ENCODE measurements around the gene LRRC39.

The LRRC39 gene

DNA sequence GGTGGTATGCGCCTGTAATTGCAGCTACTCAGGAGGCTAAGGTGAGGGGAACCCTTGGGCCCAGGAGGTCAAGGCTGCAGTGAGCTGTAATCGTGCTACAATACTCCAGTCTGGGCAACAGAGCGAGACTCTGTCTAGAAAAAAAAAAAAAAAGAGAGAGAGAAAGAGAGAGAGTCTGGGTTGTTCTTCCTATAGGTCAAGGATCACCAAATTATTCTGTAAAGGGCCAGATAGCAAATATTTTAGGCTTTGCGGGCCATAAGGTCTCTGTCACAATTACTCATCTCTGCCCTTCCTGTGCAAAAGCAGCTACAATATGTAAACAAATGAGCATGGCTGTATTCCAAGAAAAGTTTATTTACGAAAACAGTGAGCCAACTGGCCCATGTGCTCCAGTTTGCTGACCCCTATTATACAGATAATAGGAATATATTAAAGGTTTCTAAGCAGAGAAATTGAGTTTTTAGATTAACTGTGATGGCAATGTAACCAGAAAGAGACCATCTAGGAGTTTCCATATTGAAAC is 47.4 kb downstream of the LRRC39 start:
- peak overlapping the region; percentile 95; the same call in 1 of the 2 replicates for H3K4me2 ChIP-seq (ENCODE audit: low read length)
- H3K27ac ChIP-seq (ENCODE audit: low read depth, low read length, poor library complexity, severe bottlenecking), result no peak overlapping the region
- TF ChIP-seq, protein P1, sequence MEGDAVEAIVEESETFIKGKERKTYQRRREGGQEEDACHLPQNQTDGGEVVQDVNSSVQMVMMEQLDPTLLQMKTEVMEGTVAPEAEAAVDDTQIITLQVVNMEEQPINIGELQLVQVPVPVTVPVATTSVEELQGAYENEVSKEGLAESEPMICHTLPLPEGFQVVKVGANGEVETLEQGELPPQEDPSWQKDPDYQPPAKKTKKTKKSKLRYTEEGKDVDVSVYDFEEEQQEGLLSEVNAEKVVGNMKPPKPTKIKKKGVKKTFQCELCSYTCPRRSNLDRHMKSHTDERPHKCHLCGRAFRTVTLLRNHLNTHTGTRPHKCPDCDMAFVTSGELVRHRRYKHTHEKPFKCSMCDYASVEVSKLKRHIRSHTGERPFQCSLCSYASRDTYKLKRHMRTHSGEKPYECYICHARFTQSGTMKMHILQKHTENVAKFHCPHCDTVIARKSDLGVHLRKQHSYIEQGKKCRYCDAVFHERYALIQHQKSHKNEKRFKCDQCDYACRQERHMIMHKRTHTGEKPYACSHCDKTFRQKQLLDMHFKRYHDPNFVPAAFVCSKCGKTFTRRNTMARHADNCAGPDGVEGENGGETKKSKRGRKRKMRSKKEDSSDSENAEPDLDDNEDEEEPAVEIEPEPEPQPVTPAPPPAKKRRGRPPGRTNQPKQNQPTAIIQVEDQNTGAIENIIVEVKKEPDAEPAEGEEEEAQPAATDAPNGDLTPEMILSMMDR (IDR thresholded peaks at IDR 0.05; ENCODE audit: low read length), result no peak
- no peak for TF ChIP-seq EZH2 (IDR thresholded peaks at IDR 0.05; ENCODE audit: borderline replicate concordance, low read length)
- H3K79me2 ChIP-seq (ENCODE audit: insufficient read depth, low read length), result peaks cover 87% of the 10 kb centered on the region
- peaks cover 42% of the 10 kb centered on the region for H3K4me1 ChIP-seq (ENCODE audit: insufficient read depth, low read length, severe bottlenecking)
- H3F3A ChIP-seq (ENCODE audit: insufficient read depth, low read length), result no peaks in the 10 kb centered on the region
- H2AFZ ChIP-seq (ENCODE audit: low read length), result no peak overlapping the region
- H3K9me2 ChIP-seq (ENCODE audit: low read depth, low read length), result no peaks in the 10 kb centered on the region
- H3K9ac ChIP-seq (ENCODE audit: low read length), result no peak overlapping the region
- H4K20me1 ChIP-seq (ENCODE audit: insufficient read depth, low read length), result no peaks in the 10 kb centered on the region
- H3K4me3 ChIP-seq (ENCODE audit: low read depth, low read length, poor library complexity, severe bottlenecking), result no peak overlapping the region
- no peaks in the 10 kb centered on the region for H3K27me3 ChIP-seq (ENCODE audit: insufficient read depth, low read length)
- peaks cover 7% of the 10 kb centered on the region; the same call in 1 of the 2 replicates for H3K36me3 ChIP-seq (ENCODE audit: insufficient read depth, low read length)
- no peaks in the 10 kb centered on the region for H3K9me3 ChIP-seq (ENCODE audit: low read length)

DNA sequence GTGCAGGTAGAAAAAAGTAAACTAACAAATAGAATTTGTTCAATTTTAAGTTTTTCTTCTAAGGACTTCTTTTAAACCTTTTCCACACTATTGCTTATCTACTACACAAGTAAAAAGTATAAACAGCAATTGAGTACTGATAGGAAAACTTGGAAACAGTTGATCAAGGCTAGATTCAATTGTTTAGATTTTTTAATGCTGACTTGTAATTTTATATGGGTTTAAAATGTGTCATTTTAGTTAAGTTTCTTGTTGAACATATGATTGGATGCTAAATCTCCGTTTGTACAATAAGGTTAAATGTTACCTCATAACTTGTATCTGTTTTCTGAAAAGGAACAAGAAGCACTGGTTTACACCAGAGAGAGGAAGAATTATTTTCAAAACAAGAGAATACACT is 50.8 kb downstream of the LRRC39 start:
- Histone ChIP-seq H3K27ac (ENCODE audit: low read depth, low read length, poor library complexity, severe bottlenecking) (no peak overlapping the region), H3K79me2 (ENCODE audit: insufficient read depth, low read length) (peaks cover 59% of the 10 kb centered on the region), H3K9me3 (ENCODE audit: low read length) (no peaks in the 10 kb centered on the region), H3K4me2 (ENCODE audit: low read length) (no peak overlapping the region), H3K4me3 (ENCODE audit: low read depth, low read length, poor library complexity, severe bottlenecking) (no peak overlapping the region), H3K4me1 (ENCODE audit: insufficient read depth, low read length, severe bottlenecking) (peaks cover 25% of the 10 kb centered on the region), H3F3A (ENCODE audit: insufficient read depth, low read length) (no peaks in the 10 kb centered on the region), H3K9me2 (ENCODE audit: low read depth, low read length) (no peaks in the 10 kb centered on the region), H4K20me1 (ENCODE audit: insufficient read depth, low read length) (no peaks in the 10 kb centered on the region), H3K27me3 (ENCODE audit: insufficient read depth, low read length) (no peaks in the 10 kb centered on the region), H2AFZ (ENCODE audit: low read length) (no peak overlapping the region), H3K9ac (ENCODE audit: low read length) (no peak overlapping the region), H3K36me3 (ENCODE audit: insufficient read depth, low read length) (peaks cover 25% of the 10 kb centered on the region; the same call in 1 of the 2 replicates)
- TF ChIP-seq EZH2 (IDR thresholded peaks at IDR 0.05; ENCODE audit: borderline replicate concordance, low read length), result no peak
- TF ChIP-seq, protein P1 (IDR thresholded peaks at IDR 0.05; ENCODE audit: low read length), result no peak

DNA sequence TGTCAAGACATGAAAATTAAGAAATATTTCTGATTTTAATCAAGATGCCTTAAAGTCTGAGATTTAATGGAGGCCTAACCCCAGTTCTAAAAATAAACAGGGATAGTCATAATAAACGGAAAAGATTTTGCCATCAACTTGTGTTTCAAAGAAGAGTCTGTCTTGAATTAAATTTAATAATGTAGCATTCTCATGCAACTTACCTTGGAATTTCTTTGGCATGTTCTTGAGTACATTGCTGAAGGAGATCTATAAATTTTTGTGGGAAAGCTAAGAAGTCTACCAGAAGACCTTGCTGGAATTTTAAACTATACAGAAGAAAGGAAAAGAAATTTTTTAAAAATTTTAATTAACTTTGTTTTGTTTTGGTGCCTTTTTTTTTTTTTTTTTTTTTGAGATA is 55.9 kb downstream of the LRRC39 start:
- Histone ChIP-seq H3K9me3 (ENCODE audit: low read length) (no peaks in the 10 kb centered on the region), H2AFZ (ENCODE audit: low read length) (no peak overlapping the region)

More for the DNA sequence above, 55.9 kb downstream of the LRRC39 start:
- H4K20me1 ChIP-seq (ENCODE audit: insufficient read depth, low read length), result no peaks in the 10 kb centered on the region
- H3K4me2 ChIP-seq (ENCODE audit: low read length), result no peak overlapping the region
- no peaks in the 10 kb centered on the region for H3F3A ChIP-seq (ENCODE audit: insufficient read depth, low read length)
- no peak overlapping the region for H3K4me3 ChIP-seq (ENCODE audit: low read depth, low read length, poor library complexity, severe bottlenecking)
- no peak overlapping the region for H3K9ac ChIP-seq (ENCODE audit: low read length)
- peaks cover 65% of the 10 kb centered on the region for H3K36me3 ChIP-seq (ENCODE audit: insufficient read depth, low read length)
- no peaks in the 10 kb centered on the region for H3K4me1 ChIP-seq (ENCODE audit: insufficient read depth, low read length, severe bottlenecking)
- TF ChIP-seq, protein P1 (IDR thresholded peaks at IDR 0.05; ENCODE audit: low read length), result no peak
- TF ChIP-seq EZH2 (IDR thresholded peaks at IDR 0.05; ENCODE audit: borderline replicate concordance, low read length), result no peak
- no peaks in the 10 kb centered on the region for H3K9me2 ChIP-seq (ENCODE audit: low read depth, low read length)
- no peak overlapping the region for H3K27ac ChIP-seq (ENCODE audit: low read depth, low read length, poor library complexity, severe bottlenecking)
- H3K27me3 ChIP-seq (ENCODE audit: insufficient read depth, low read length), result no peaks in the 10 kb centered on the region
- peaks cover 12% of the 10 kb centered on the region for H3K79me2 ChIP-seq (ENCODE audit: insufficient read depth, low read length)
